CD4-positive, alpha-beta T cell (primary cell): ENCODE data around the gene MGAT5. TPM values are rescaled to one million over a fixed set of nuclear protein-coding genes. Genes with fewer than 3 reads are reported as not detected.

Source experiments
- ATAC-seq: fragments of 200-7000 bp; cut with Tn5 transposase; one replicate; pipeline ENCODE4 v1.10.0; 2022; ENCODE audit warnings: mild to moderate bottlenecking; ENCODE audit not compliant: poor library complexity
- CTCF ChIA-PET: fragments of 350-600 bp; sonication (Branson Sonifier 250); formaldehyde crosslinking; loops from one replicate; lab custom pipeline; 2021; ENCODE audit warnings: antibody characterized with exemption, inconsistent platforms; lab: Charles Lee
- POLR2A ChIA-PET: fragments of 350-600 bp; sonication (Branson Sonifier 250); formaldehyde crosslinking; loops from one replicate; lab custom pipeline; 2021; ENCODE audit warnings: antibody characterized with exemption, inconsistent platforms; lab: Charles Lee
- DNase-seq, 14 experiments: peaks; one replicate each; pipeline ENCODE4 v3.0.0-alpha.2; 2013 to 2020; ENCODE audit warnings: mixed read lengths in 2 of 14
- H3K27ac ChIP-seq, 2 donors: one replicate each; pipeline versions ENCODE4 v1.5.1 to v1.7.0; 2013; ENCODE audit warnings: low read length in 2 of 2, low read depth in 1 of 2, mild to moderate bottlenecking in 1 of 2
- H3K27me3 ChIP-seq, 2 experiments: 1 replicate in 1 of 2; 2 replicates in 1 of 2; pipeline versions ENCODE4 v1.6.1 to v1.7.0; 2013; ENCODE audit warnings: low read length in 2 of 2, control low read depth in 1 of 2, mild to moderate bottlenecking in 1 of 2, moderate library complexity in 1 of 2; ENCODE audit not compliant: insufficient read depth in 2 of 2, control insufficient read depth in 1 of 2
- H3K36me3 ChIP-seq: one replicate; pipeline ENCODE4 v1.6.1; 2013; ENCODE audit warnings: low read length, control low read depth; ENCODE audit not compliant: insufficient read depth
- H3K4me1 ChIP-seq: one replicate; pipeline ENCODE4 v1.6.1; 2013; ENCODE audit warnings: low read length, control low read depth; ENCODE audit not compliant: insufficient read depth
- H3K4me3 ChIP-seq: one replicate; pipeline ENCODE4 v1.5.1; 2013; ENCODE audit warnings: mild to moderate bottlenecking, low read length, moderate library complexity
- H3K9me3 ChIP-seq, 2 experiments: 1 replicate in 1 of 2; 2 replicates in 1 of 2; pipeline versions ENCODE4 v1.6.1 to v1.7.0; 2013; ENCODE audit warnings: low read length in 2 of 2, mild to moderate bottlenecking in 2 of 2, control low read depth in 1 of 2, moderate library complexity in 1 of 2; ENCODE audit not compliant: control insufficient read depth in 1 of 2, insufficient read depth in 1 of 2
- H3K27ac Mint-ChIP-seq: one replicate; pipeline ENCODE4 v1.8.0; 2020; ENCODE audit warnings: mixed read lengths
- H3K27me3 Mint-ChIP-seq: one replicate; pipeline ENCODE4 v1.8.0; 2021; ENCODE audit warnings: mixed read lengths
- H3K36me3 Mint-ChIP-seq: one replicate; pipeline ENCODE4 v1.8.0; 2021; ENCODE audit warnings: low read depth, mixed read lengths
- H3K4me1 Mint-ChIP-seq: one replicate; pipeline ENCODE4 v1.8.0; 2021; ENCODE audit warnings: low read depth, mixed read lengths
- H3K4me3 Mint-ChIP-seq: one replicate; pipeline ENCODE4 v1.8.0; 2020; ENCODE audit warnings: mild to moderate bottlenecking, mixed read lengths
- H3K9me3 Mint-ChIP-seq: one replicate; pipeline ENCODE4 v1.8.0; 2020; ENCODE audit warnings: mixed read lengths
- intact Hi-C, 2 experiments: fragments of 100-400 bp; cut with DNase I in 1 of 2; cut with micrococcal nuclease in 1 of 2; formaldehyde crosslinking; loops; one replicate each; pipeline versions ENCODE4 v1.15.1 to v1.9.0; 2023 to 2025; cut with DNase I, micrococcal nuclease
- total RNA-seq, 174 experiments: library from RNA in 2 of 174; stranded (reverse) in 2 of 174; gene quantifications; one replicate each; pipeline ENCODE4 v1.2.3 and lab custom pipeline; 2021 to 2026
- TF ChIP-seq, protein P1 (sequence below): fragments of 200-600 bp; IDR thresholded peaks from one replicate; pipeline ENCODE4 v1.8.0; 2022; ENCODE audit warnings: antibody characterized with exemption, mild to moderate bottlenecking

MGAT5 gene
- total RNA-seq, 2 experiments from 2014 or later: 77.5 to 77.8 TPM

DNA sequence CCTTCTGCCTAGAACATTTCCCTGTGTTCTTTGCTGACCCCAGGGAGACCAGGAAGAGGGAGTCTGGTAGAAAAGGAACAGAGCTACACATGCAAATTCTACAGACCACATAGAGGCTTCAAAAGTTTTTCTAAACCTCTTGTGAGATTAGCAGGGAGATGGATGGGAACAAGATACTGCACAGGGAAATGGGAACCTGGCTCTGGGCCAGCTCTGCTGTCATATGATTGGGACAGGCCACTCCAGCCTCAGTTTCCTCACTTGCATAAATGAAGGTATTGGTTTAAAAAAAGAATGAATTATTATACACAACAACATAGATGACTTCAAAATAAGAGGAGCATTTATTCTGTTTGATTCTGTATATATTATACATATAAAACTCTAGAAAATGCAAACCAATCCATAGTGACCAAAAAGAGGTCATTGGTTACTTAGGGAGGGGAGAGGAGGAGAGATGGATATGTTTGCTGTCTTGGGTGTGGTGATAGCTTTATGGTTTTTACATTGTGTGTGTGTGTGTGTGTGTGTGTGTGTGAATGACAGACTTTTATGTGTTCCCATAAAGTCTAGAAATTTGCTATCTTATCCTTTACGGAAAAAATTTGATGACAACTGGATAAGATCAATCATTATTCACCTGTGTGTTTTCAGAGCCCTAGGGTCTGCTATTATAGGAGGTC, 115.5 kb downstream of the MGAT5 start:
- intact Hi-C loops: no loop called here

DNA sequence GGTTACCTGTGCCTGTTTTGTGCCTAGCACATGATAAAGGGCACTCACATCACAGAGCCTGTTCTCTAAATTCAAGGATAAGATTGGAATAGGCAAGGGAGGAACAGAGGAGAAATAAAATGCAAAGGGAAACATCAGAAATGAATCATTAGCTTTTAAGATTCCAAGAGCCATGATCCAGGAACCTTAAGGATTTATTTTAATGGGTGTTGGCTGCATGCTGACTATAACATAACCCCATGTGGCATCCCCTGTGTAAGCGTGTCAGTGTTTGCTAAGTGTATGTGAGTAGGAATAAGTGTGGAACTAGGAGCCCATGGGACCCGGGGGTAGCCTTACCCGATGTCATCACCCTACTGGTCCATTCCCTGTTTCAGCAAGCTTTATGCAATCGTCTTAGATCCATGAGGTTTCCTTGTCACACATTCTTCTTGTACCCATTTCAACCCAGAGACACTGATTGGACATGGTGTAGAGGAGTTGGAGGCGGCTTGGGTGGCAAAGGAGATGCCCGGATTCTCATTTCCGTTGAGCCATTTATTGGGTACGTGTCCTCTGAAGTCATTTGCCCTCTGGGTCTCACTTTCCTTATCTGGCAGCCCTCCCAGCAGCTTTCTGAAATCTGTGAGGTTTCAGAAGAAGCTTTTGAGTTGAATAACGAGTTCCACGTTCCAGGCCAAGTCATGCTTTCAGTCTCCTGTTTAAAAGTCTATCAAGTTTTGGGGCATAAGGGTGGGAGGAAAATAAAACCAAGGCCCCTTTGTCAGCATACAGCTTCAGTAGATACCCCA, 117.0 kb downstream of the MGAT5 start:
- H3K9me3 Mint-ChIP-seq: no peaks in the 10 kb centered on the region

More for the DNA sequence above, 115.5 kb downstream of the MGAT5 start:
- Mint-ChIP-seq H3K4me1 (peaks cover 56% of the 10 kb centered on the region), H3K36me3 (peaks cover 85% of the 10 kb centered on the region), H3K27ac (peak overlapping the region; percentile 78), H3K4me3 (no peak overlapping the region), H3K27me3 (no peaks in the 10 kb centered on the region), H3K9me3 (no peaks in the 10 kb centered on the region)
- no peak overlapping the region for H3K4me3 ChIP-seq
- no peak overlapping the region for H3K27ac ChIP-seq
- POLR2A ChIA-PET: interaction anchor here (1.4 kb wide), 1 partner anchor 249 kb away, joined by 3 read pairs; no protein-coding TSS in a partner anchor
- ATAC-seq (no peak), DNase-seq (no peak)
- H3K27me3 ChIP-seq: no peaks in the 10 kb centered on the region
- TF ChIP-seq, protein P1, sequence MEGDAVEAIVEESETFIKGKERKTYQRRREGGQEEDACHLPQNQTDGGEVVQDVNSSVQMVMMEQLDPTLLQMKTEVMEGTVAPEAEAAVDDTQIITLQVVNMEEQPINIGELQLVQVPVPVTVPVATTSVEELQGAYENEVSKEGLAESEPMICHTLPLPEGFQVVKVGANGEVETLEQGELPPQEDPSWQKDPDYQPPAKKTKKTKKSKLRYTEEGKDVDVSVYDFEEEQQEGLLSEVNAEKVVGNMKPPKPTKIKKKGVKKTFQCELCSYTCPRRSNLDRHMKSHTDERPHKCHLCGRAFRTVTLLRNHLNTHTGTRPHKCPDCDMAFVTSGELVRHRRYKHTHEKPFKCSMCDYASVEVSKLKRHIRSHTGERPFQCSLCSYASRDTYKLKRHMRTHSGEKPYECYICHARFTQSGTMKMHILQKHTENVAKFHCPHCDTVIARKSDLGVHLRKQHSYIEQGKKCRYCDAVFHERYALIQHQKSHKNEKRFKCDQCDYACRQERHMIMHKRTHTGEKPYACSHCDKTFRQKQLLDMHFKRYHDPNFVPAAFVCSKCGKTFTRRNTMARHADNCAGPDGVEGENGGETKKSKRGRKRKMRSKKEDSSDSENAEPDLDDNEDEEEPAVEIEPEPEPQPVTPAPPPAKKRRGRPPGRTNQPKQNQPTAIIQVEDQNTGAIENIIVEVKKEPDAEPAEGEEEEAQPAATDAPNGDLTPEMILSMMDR: no peak
- peaks cover 51% of the 10 kb centered on the region for H3K36me3 ChIP-seq
- H3K9me3 ChIP-seq: no peaks in the 10 kb centered on the region
- H3K4me1 ChIP-seq: peaks cover 24% of the 10 kb centered on the region
- CTCF ChIA-PET: no interaction called here

DNA sequence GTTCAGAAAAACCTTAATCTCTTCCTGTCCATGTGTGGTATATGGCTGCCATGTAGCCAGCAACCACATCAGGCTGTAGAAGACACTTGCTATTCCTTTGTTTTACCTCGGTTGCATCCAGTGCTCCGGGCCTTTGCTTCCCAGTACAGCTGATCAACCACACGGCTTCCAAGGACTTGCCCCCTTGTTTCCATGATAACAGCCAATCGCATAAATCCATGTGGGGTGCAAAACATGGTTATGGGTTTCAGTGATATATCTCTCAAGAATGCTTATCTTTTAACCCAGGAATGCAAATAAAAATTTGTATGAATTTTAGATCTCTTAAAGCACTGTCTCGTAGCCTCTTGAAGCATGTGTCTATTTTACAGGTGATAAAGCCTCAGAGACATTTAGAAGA, 118.3 kb downstream of the MGAT5 start:
- Mint-ChIP-seq H3K4me3 (no peak overlapping the region), H3K36me3 (peaks cover 87% of the 10 kb centered on the region), H3K4me1 (peaks cover 35% of the 10 kb centered on the region), H3K9me3 (no peaks in the 10 kb centered on the region), H3K27me3 (no peaks in the 10 kb centered on the region), H3K27ac (no peak overlapping the region)
- H3K27me3 ChIP-seq: no peaks in the 10 kb centered on the region
- no peak for DNase-seq
- TF ChIP-seq, protein P1: no peak
- H3K4me3 ChIP-seq: no peak overlapping the region
- H3K36me3 ChIP-seq: peaks cover 64% of the 10 kb centered on the region
- peaks cover 11% of the 10 kb centered on the region for H3K4me1 ChIP-seq
- no peaks in the 10 kb centered on the region for H3K9me3 ChIP-seq
- ChIA-PET POLR2A (no interaction called here), CTCF (no interaction called here)
- no peak for ATAC-seq
- H3K27ac ChIP-seq: no peak overlapping the region
- intact Hi-C loops: no loop called here

More for the DNA sequence above, 117.0 kb downstream of the MGAT5 start:
- Mint-ChIP-seq H3K4me3 (no peak overlapping the region), H3K36me3 (peaks cover 86% of the 10 kb centered on the region), H3K27ac (no peak overlapping the region), H3K27me3 (no peaks in the 10 kb centered on the region), H3K4me1 (peaks cover 48% of the 10 kb centered on the region)
- H3K27me3 ChIP-seq: no peaks in the 10 kb centered on the region
- DNase-seq (no peak), ATAC-seq (no peak)
- H3K4me1 ChIP-seq: peaks cover 20% of the 10 kb centered on the region
- no peaks in the 10 kb centered on the region for H3K9me3 ChIP-seq
- ChIA-PET POLR2A (interaction anchor here (1.4 kb wide), 1 partner anchor 251 kb away, joined by 3 read pairs; no protein-coding TSS in a partner anchor), CTCF (no interaction called here)
- H3K27ac ChIP-seq: no peak overlapping the region
- no peak overlapping the region for H3K4me3 ChIP-seq
- intact Hi-C loops: no loop called here
- peaks cover 55% of the 10 kb centered on the region for H3K36me3 ChIP-seq
- TF ChIP-seq, protein P1: no peak
